HepG2 (cell line): ENCODE results near the gene MMP23B. TPM values are rescaled to one million over a fixed set of nuclear protein-coding genes. Genes with fewer than 3 reads are reported as not detected.

Source experiments
- ARNT ChIP-seq: fragments of 450-650 bp; IDR thresholded peaks from 2 replicates; pipeline ENCODE4 v1.6.1; 2017
- BHLHE40 ChIP-seq: IDR thresholded peaks from 2 replicates; pipeline ENCODE4 v1.6.1; 2011; ENCODE audit warnings: low read length, improper control_type of control experiment
- GFI1 ChIP-seq: sonication (generic); formaldehyde crosslinking; IDR thresholded peaks from 2 replicates; pipeline ENCODE4 v1.5.0; 2020; ENCODE audit warnings: missing genetic modification reagents, mild to moderate bottlenecking, borderline replicate concordance
- HNF4A ChIP-seq: sonication (generic); formaldehyde crosslinking; IDR thresholded peaks from 2 replicates; pipeline ENCODE4 v1.4.0; 2020; ENCODE audit warnings: missing genetic modification reagents
- HOXD1 ChIP-seq: sonication (generic); formaldehyde crosslinking; IDR thresholded peaks from 2 replicates; pipeline ENCODE4 v1.5.0; 2020; ENCODE audit warnings: missing genetic modification reagents
- KLF16 ChIP-seq, 2 experiments: sonication (generic) in 1 of 2; formaldehyde crosslinking in 1 of 2; IDR thresholded peaks; 2 replicates each; pipeline versions ENCODE4 v1.6.1 to v1.8.0; 2016 to 2023; ENCODE audit warnings: missing genetic modification reagents in 2 of 2, missing compliant biosample characterization in 1 of 2
- MAZ ChIP-seq, 2 experiments: sonication (generic) in 1 of 2; formaldehyde crosslinking in 1 of 2; IDR thresholded peaks; 2 replicates each; pipeline versions ENCODE4 v1.5.0 to v1.6.1; 2012 to 2020; ENCODE audit warnings: low read depth in 2 of 2, mild to moderate bottlenecking in 2 of 2, borderline replicate concordance in 1 of 2, improper control_type of control experiment in 1 of 2, low read length in 1 of 2, missing genetic modification reagents in 1 of 2, moderate library complexity in 1 of 2
- MIER3 ChIP-seq: IDR thresholded peaks from 2 replicates; pipeline ENCODE4 v1.6.1; 2016; ENCODE audit warnings: missing compliant biosample characterization, borderline replicate concordance
- NCOR1 ChIP-seq: fragments of 200-600 bp; sonication (generic); IDR thresholded peaks from 2 replicates; pipeline ENCODE4 v1.7.0; 2017; ENCODE audit warnings: antibody characterized with exemption, low read length, borderline replicate concordance
- NR2F1 ChIP-seq, 2 experiments: fragments of 450-650 bp in 1 of 2; formaldehyde crosslinking in 1 of 2; IDR thresholded peaks; 2 replicates each; pipeline versions ENCODE4 v1.5.0 to v1.6.1; 2016 to 2020; ENCODE audit warnings: mild to moderate bottlenecking in 1 of 2, missing compliant biosample characterization in 1 of 2, missing genetic modification reagents in 1 of 2, moderate library complexity in 1 of 2
- PTBP1 ChIP-seq: fragments of 200-400 bp; formaldehyde crosslinking; IDR thresholded peaks from 2 replicates; pipeline ENCODE4 v1.6.1; 2018; ENCODE audit warnings: low read length, low read depth; ENCODE audit not compliant: poor library complexity, severe bottlenecking
- RFX1 ChIP-seq: fragments of 450-650 bp; IDR thresholded peaks from 2 replicates; pipeline ENCODE4 v1.6.1; 2017
- RXRB ChIP-seq: IDR thresholded peaks from 2 replicates; pipeline ENCODE4 v1.6.1; 2016; ENCODE audit warnings: borderline replicate concordance, missing genetic modification reagents, missing compliant biosample characterization
- YEATS2 ChIP-seq: sonication (generic); formaldehyde crosslinking; IDR thresholded peaks from 2 replicates; pipeline ENCODE4 v1.4.0; 2020; ENCODE audit warnings: missing genetic modification reagents, borderline replicate concordance
- YY1 ChIP-seq: IDR thresholded peaks from 2 replicates; pipeline ENCODE4 v1.6.1; 2011; ENCODE audit warnings: low read length, low read depth, moderate library complexity, mild to moderate bottlenecking; ENCODE audit not compliant: insufficient read depth, insufficient replicate concordance
- ZFYVE20 ChIP-seq: sonication (generic); formaldehyde crosslinking; IDR thresholded peaks from 2 replicates; pipeline ENCODE4 v1.8.0; 2023; ENCODE audit warnings: low read depth, mild to moderate bottlenecking, moderate library complexity, missing genetic modification reagents, borderline replicate concordance
- ZMYM3 ChIP-seq: sonication (generic); formaldehyde crosslinking; IDR thresholded peaks from 2 replicates; pipeline ENCODE4 v1.5.1; 2020; ENCODE audit warnings: mild to moderate bottlenecking, missing genetic modification reagents
- ZNF143 ChIP-seq: sonication (generic); formaldehyde crosslinking; IDR thresholded peaks from 2 replicates; pipeline ENCODE4 v1.4.0; 2020; ENCODE audit warnings: missing genetic modification reagents
- ZNF33B ChIP-seq: sonication (generic); formaldehyde crosslinking; IDR thresholded peaks from 2 replicates; pipeline ENCODE4 v1.5.1; 2020; ENCODE audit warnings: mild to moderate bottlenecking, missing genetic modification reagents
- ZNF441 ChIP-seq: sonication (generic); formaldehyde crosslinking; IDR thresholded peaks from 2 replicates; pipeline ENCODE4 v1.7.0; 2021; ENCODE audit warnings: missing genetic modification reagents, borderline replicate concordance
- ZNF546 ChIP-seq: sonication (generic); formaldehyde crosslinking; conservative IDR thresholded peaks from 2 replicates; pipeline ENCODE4 v1.8.1; 2023; ENCODE audit warnings: mild to moderate bottlenecking, missing genetic modification reagents
- ZNF563 ChIP-seq: sonication (generic); formaldehyde crosslinking; IDR thresholded peaks from 2 replicates; pipeline ENCODE4 v1.8.0; 2022; ENCODE audit warnings: mild to moderate bottlenecking, moderate library complexity, missing genetic modification reagents
- ZNF589 ChIP-seq: sonication (generic); formaldehyde crosslinking; conservative IDR thresholded peaks from 2 replicates; pipeline ENCODE4 v1.8.0; 2022; ENCODE audit warnings: mild to moderate bottlenecking, moderate library complexity, missing genetic modification reagents
- ZNF619 ChIP-seq: sonication (generic); formaldehyde crosslinking; IDR thresholded peaks from 2 replicates; pipeline ENCODE4 v1.4.0; 2020; ENCODE audit warnings: mild to moderate bottlenecking, missing genetic modification reagents
- ZNF724P ChIP-seq: sonication (generic); formaldehyde crosslinking; IDR thresholded peaks from 2 replicates; pipeline ENCODE4 v1.8.0; 2022; ENCODE audit warnings: missing genetic modification reagents, borderline replicate concordance
- polyA plus RNA-seq, 8 experiments: library from polyadenylated mRNA; depleted of rRNA in 3 of 8; stranded (reverse) in 7 of 8; unstranded in 1 of 8; fragments of >200 nt; fragmentation: Illumina TruSeq in 4 of 8; extraction: Trizol in 4 of 8; gene quantifications; 2 replicates each; pipeline versions ENCODE4 v1.2.1 to v1.2.3, GENCODE V29; 2011 to 2016; ENCODE audit warnings: low read depth in 4 of 8, missing spikeins in 1 of 8, mixed read lengths in 1 of 8; ENCODE audit not compliant: insufficient read depth in 1 of 8
- total RNA-seq, 5 experiments: library from RNA; depleted of rRNA; stranded (reverse); fragments of >200 nt; fragmentation: Illumina TruSeq; extraction: Trizol; gene quantifications; 2 replicates each; pipeline ENCODE4 v1.2.3, GENCODE V29; 2016; ENCODE audit warnings: low read depth in 1 of 5

The MMP23B gene
- total and polyA plus RNA-seq, 2 of the 13 experiments (the other 11 are each of a cell fraction or from before 2014, with no cell fraction given), result 0.61 to 0.75 TPM

- peak in 1 of 2 experiments; percentile 58; a peak in 2 of 4 replicates for TF ChIP-seq KLF16 (CRISPR knock-in tag; IDR thresholded peaks at IDR 0.05)
- TF ChIP-seq HOXD1, result 0 out of 2 replicates have a peak, but pooled peaks have one; percentile 23
- TF ChIP-seq ZNF33B (CRISPR knock-in tag), result peak; percentile 62; the same call in 1 of the 2 replicates
- no peak; the same call in 1 of the 2 replicates for TF ChIP-seq ZNF143 (CRISPR knock-in tag)
- peak; percentile 78 for TF ChIP-seq HNF4A (CRISPR knock-in tag)
- TF ChIP-seq ZNF546, result no peak
- peak; percentile 87 for TF ChIP-seq RXRB (CRISPR knock-in tag)
- no peak for TF ChIP-seq ZNF563 (CRISPR knock-in tag)
- peak; percentile 9; the same call in 1 of the 2 replicates for TF ChIP-seq ZNF724P (CRISPR knock-in tag)
- TF ChIP-seq RFX1, result no peak
- peak; percentile 68; the same call in 1 of the 2 replicates for TF ChIP-seq ZNF441
- TF ChIP-seq ZNF619 (CRISPR knock-in tag), result no peak
- no peak for TF ChIP-seq PTBP1
- peak; percentile 97 to 98 for TF ChIP-seq NR2F1 (CRISPR knock-in tag; IDR thresholded peaks at IDR 0.05)
- TF ChIP-seq NCOR1, result peak; percentile 77; the same call in 1 of the 2 replicates
- 0 out of 2 replicates have a peak, but pooled peaks have one; percentile 49 for TF ChIP-seq GFI1 (CRISPR knock-in tag)
- TF ChIP-seq ZNF589, result 0 out of 2 replicates have a peak, but pooled peaks have one; percentile 31
- TF ChIP-seq YEATS2 (CRISPR knock-in tag), result peak; percentile 71; the same call in 1 of the 2 replicates
- TF ChIP-seq ARNT, result no peak
- TF ChIP-seq ZFYVE20, result no peak
- peak; percentile 70; the same call in 1 of the 2 replicates for TF ChIP-seq MAZ (IDR thresholded peaks at IDR 0.05; ENCODE audit: borderline replicate concordance, low read depth, low read length)
- peak; percentile 50; the same call in 1 of the 2 replicates for TF ChIP-seq MAZ (CRISPR knock-in tag; IDR thresholded peaks at IDR 0.05; ENCODE audit: low read depth)
- TF ChIP-seq MIER3 (CRISPR knock-in tag), result peak; percentile 35; the same call in 1 of the 2 replicates
- 0 out of 2 replicates have a peak, but pooled peaks have one; percentile 4 for TF ChIP-seq BHLHE40
- peak; percentile 71; the same call in 1 of the 2 replicates for TF ChIP-seq ZMYM3 (CRISPR knock-in tag)
- TF ChIP-seq YY1, result peak; percentile 42
Observed at GRCh38 chr1:1678581-1679380, 46.8 kb downstream of the MMP23B start (continued).
